Measurements from ENCODE around the gene ZC3H12A. TPM values are rescaled to one million over a fixed set of nuclear protein-coding genes. Genes with fewer than 3 reads are reported as not detected.

The ZC3H12A gene
- total and polyA plus RNA-seq, 2 of the 8 experiments (the other 6 are each of a cell fraction or from before 2014, with no cell fraction given), result 7.4 to 10.0 TPM

DNA sequence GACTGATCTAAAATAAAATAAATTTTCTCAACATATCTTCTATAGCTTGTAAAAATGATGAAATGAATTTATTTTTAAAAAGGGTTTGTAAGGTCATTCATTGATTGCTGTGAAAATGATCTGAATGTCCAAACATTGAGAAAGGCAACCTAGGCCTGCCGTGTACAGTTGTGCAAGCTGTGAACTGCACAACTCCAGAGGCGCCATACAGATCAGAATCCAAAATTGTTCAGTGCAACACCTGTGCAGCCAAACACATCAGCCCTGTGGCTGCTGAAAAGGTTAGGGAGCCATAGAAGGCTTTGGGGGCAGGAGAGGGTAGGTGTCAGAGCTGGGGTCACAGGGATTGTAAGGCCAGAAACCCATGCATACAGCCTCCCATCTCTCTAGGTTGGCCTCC is 9.9 kb upstream of the ZC3H12A start:
- CTCF ChIA-PET (ENCODE audit: partially characterized antibody), result interaction anchor here (2.5 to 17.4 kb wide), 3 partner anchors 9 to 23 kb away, joined by 9 to 213 read pairs (median 12); partner anchors contain the start of gene ZC3H12A
- H2BK20ac ChIP-seq (ENCODE audit: low read length), result no peak overlapping the region
- H3K9ac ChIP-seq (replicated peaks in 1 of 4; ENCODE audit: extremely low read depth in 1 of 4, low read depth in 3 of 4, low read length in 3 of 4), result no peak overlapping the region
- TF ChIP-seq EZH2 (IDR thresholded peaks at IDR 0.05; ENCODE audit: low read depth, low read length, severe bottlenecking) (no peak), SIRT6 (IDR thresholded peaks at IDR 0.05; ENCODE audit: low read length) (no peak), BRCA1 (IDR thresholded peaks at IDR 0.05; ENCODE audit: low read depth, low read length) (no peak), RAD21 (IDR thresholded peaks at IDR 0.05 in 1 of 2, conservative IDR thresholded peaks at IDR 0.05 in 1 of 2; ENCODE audit: low read depth in 2 of 2, low read length in 2 of 2) (no peak), FOSL1 (IDR thresholded peaks at IDR 0.05; ENCODE audit: insufficient read depth, low read depth, low read length) (no peak), JUND (IDR thresholded peaks at IDR 0.05; ENCODE audit: low read length) (no peak)
- TF ChIP-seq, protein P1, sequence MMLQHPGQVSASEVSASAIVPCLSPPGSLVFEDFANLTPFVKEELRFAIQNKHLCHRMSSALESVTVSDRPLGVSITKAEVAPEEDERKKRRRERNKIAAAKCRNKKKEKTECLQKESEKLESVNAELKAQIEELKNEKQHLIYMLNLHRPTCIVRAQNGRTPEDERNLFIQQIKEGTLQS (IDR thresholded peaks at IDR 0.05; ENCODE audit: insufficient read depth, low read depth, low read length), result no peak
- 89% methylated on average over 2 of the region's 2 CpGs; no CpG with 5 or more reads in 1 of the 2 experiments for WGBS, 2 experiments (ENCODE audit: extremely low coverage in 1 of 2, insufficient coverage in 1 of 2, insufficient read length in 1 of 2, insufficient replicate concordance in 2 of 2, low coverage in 1 of 2, low lambda C conversion rate in 2 of 2, missing lambda C conversion rate in 1 of 2)
- H3K18ac ChIP-seq (ENCODE audit: extremely low read depth, low read length), result no peak overlapping the region
- FAIRE-seq (no peak), DNase-seq (ENCODE audit: low read depth in 1 of 2, low spot score in 2 of 2) (no peak)
- no peaks in the 10 kb centered on the region for H3K9me3 ChIP-seq (ENCODE audit: insufficient read depth in 2 of 2, low read depth in 1 of 2, low read length in 1 of 2)
- no peak overlapping the region for H2AK5ac ChIP-seq (ENCODE audit: low read depth, low read length)
- H2BK5ac ChIP-seq (ENCODE audit: low read depth, low read length), result no peak overlapping the region
- H3K4me1 ChIP-seq (replicated peaks in 1 of 4; ENCODE audit: control insufficient read depth in 3 of 4, insufficient read depth in 4 of 4, low read length in 3 of 4), result no peaks in the 10 kb centered on the region
- H3K27me3 ChIP-seq (replicated peaks in 1 of 4; ENCODE audit: control insufficient read depth in 3 of 4, extremely low read depth in 1 of 4, insufficient read depth in 3 of 4, low read length in 3 of 4), result no peaks in the 10 kb centered on the region
- no peak overlapping the region for H2BK15ac ChIP-seq (ENCODE audit: low read length)
- H3K4me3 ChIP-seq (ENCODE audit: extremely low read depth in 1 of 4, insufficient read depth in 2 of 4, low read depth in 3 of 4, low read length in 4 of 4), result no peak overlapping the region
- H3K36me3 ChIP-seq (ENCODE audit: control insufficient read depth in 2 of 4, insufficient read depth in 4 of 4, low read length in 3 of 4), result no peaks in the 10 kb centered on the region
- H2BK120ac ChIP-seq (replicated peaks; ENCODE audit: low read depth, low read length), result no peak overlapping the region
- H3K56ac ChIP-seq (replicated peaks; ENCODE audit: insufficient read length, low read depth, low read length), result no peak overlapping the region
- no peak overlapping the region for H3K27ac ChIP-seq (ENCODE audit: low read depth, low read length)
- H4K8ac ChIP-seq (ENCODE audit: extremely low read depth, insufficient read depth, low read length), result no peak overlapping the region
- H4K91ac ChIP-seq (replicated peaks; ENCODE audit: insufficient read length, low read length), result no peak overlapping the region
- H2BK12ac ChIP-seq (ENCODE audit: low read depth, low read length), result no peak overlapping the region
- POLR2A ChIA-PET (ENCODE audit: partially characterized antibody), result interaction anchor here (1.1 kb wide), 1 partner anchor 10 kb away, joined by 6 read pairs; the partner anchor contains the start of gene ZC3H12A
- H3K23ac ChIP-seq (ENCODE audit: insufficient read length), result no peak overlapping the region
- H3K23me2 ChIP-seq (ENCODE audit: low read depth, low read length), result no peaks in the 10 kb centered on the region
- no peak overlapping the region for H3K4ac ChIP-seq (replicated peaks; ENCODE audit: insufficient read length, low read depth, low read length)
- no peak overlapping the region for H3K14ac ChIP-seq (ENCODE audit: insufficient read length)
- no peak overlapping the region for H2AFZ ChIP-seq (ENCODE audit: low read length)
- no peaks in the 10 kb centered on the region for H3K79me1 ChIP-seq (ENCODE audit: low read depth, low read length)
- H4K20me1 ChIP-seq (replicated peaks in 1 of 2; ENCODE audit: control insufficient read depth in 1 of 2, insufficient read depth in 2 of 2, low read length in 2 of 2), result no peaks in the 10 kb centered on the region
- no peaks in the 10 kb centered on the region for H3K79me2 ChIP-seq (ENCODE audit: control insufficient read depth in 1 of 2, insufficient read depth in 2 of 2, low read length in 2 of 2)
- H4K5ac ChIP-seq (ENCODE audit: insufficient read length, low read depth, low read length), result no peak overlapping the region
- H3K4me2 ChIP-seq (ENCODE audit: insufficient read depth in 1 of 2, low read depth in 2 of 2, low read length in 2 of 2), result no peak overlapping the region

All from H1 (cell line).